H9 (cell line): ENCODE data around the gene RAB9A. TPM values are rescaled to one million over a fixed set of nuclear protein-coding genes. Genes with fewer than 3 reads are reported as not detected.

Experiments used
- DNase-seq: peaks from one replicate; pipeline ENCODE4 v3.0.0-alpha.2; 2017
- H2AFZ ChIP-seq: one replicate; pipeline ENCODE4 v1.6.1; 2013; ENCODE audit warnings: mild to moderate bottlenecking, low read length, control low read depth, moderate library complexity
- H2AK5ac ChIP-seq: 2 replicates; pipeline ENCODE4 v1.6.1; 2013; ENCODE audit warnings: low read length, control low read depth, mixed read lengths; ENCODE audit not compliant: insufficient read length
- H2BK120ac ChIP-seq: one replicate; pipeline ENCODE4 v1.6.1; 2013; ENCODE audit warnings: low read depth, mild to moderate bottlenecking, low read length, control low read depth, inconsistent platforms; ENCODE audit not compliant: poor library complexity, severe bottlenecking
- H2BK12ac ChIP-seq: 2 replicates; pipeline ENCODE4 v1.6.1; 2013; ENCODE audit warnings: low read length, control low read depth, mixed read lengths, low read depth; ENCODE audit not compliant: insufficient read length
- H2BK15ac ChIP-seq: 2 replicates; pipeline ENCODE4 v1.6.1; 2013; ENCODE audit warnings: low read depth, low read length, control low read depth
- H2BK20ac ChIP-seq: one replicate; pipeline ENCODE4 v1.6.1; 2013; ENCODE audit warnings: low read depth, mild to moderate bottlenecking, low read length, control low read depth, inconsistent platforms; ENCODE audit not compliant: poor library complexity, severe bottlenecking
- H2BK5ac ChIP-seq: 2 replicates; pipeline ENCODE4 v1.6.1; 2013; ENCODE audit warnings: low read length, control low read depth, mixed read lengths; ENCODE audit not compliant: insufficient read length
- H3K14ac ChIP-seq: 2 replicates; pipeline ENCODE4 v1.6.1; 2013; ENCODE audit warnings: low read length, control low read depth; ENCODE audit not compliant: insufficient read depth
- H3K18ac ChIP-seq: 2 replicates; pipeline ENCODE4 v1.6.1; 2013; ENCODE audit warnings: low read depth, mild to moderate bottlenecking, mixed read lengths, low read length, control low read depth; ENCODE audit not compliant: insufficient read length
- H3K23ac ChIP-seq: 2 replicates; pipeline ENCODE4 v1.6.1; 2013; ENCODE audit warnings: low read length, control low read depth, mixed read lengths, low read depth; ENCODE audit not compliant: insufficient read length
- H3K23me2 ChIP-seq: 2 replicates; pipeline ENCODE4 v1.6.1; 2013; ENCODE audit warnings: low read depth, mild to moderate bottlenecking, mixed read lengths, low read length, control low read depth; ENCODE audit not compliant: insufficient read length, poor library complexity, severe bottlenecking
- H3K27ac ChIP-seq: 2 replicates; pipeline ENCODE4 v1.5.1; 2013; ENCODE audit warnings: low read length, control low read depth, mixed read lengths, low read depth; ENCODE audit not compliant: insufficient read length
- H3K27me3 ChIP-seq: 2 replicates; pipeline ENCODE4 v1.6.1; 2013; ENCODE audit warnings: low read length, control low read depth, inconsistent platforms; ENCODE audit not compliant: insufficient read depth
- H3K4ac ChIP-seq: 2 replicates; pipeline ENCODE4 v1.6.1; 2013; ENCODE audit warnings: low read depth, mild to moderate bottlenecking, control low read depth, inconsistent platforms, low read length, moderate library complexity
- H3K4me1 ChIP-seq: 2 replicates; pipeline ENCODE4 v1.6.1; 2013; ENCODE audit warnings: low read length, control low read depth, inconsistent platforms; ENCODE audit not compliant: insufficient read depth
- H3K4me2 ChIP-seq: 2 replicates; pipeline ENCODE4 v1.6.1; 2013; ENCODE audit warnings: low read length, control low read depth, mixed read lengths; ENCODE audit not compliant: insufficient read length, insufficient read depth
- H3K56ac ChIP-seq: 2 replicates; pipeline ENCODE4 v1.6.1; 2013; ENCODE audit warnings: low read depth, mild to moderate bottlenecking, mixed read lengths, low read length, control low read depth; ENCODE audit not compliant: insufficient read length
- H3K79me1 ChIP-seq: 2 replicates; pipeline ENCODE4 v1.6.1; 2013; ENCODE audit warnings: low read depth, mild to moderate bottlenecking, moderate library complexity, low read length, control low read depth, inconsistent platforms; ENCODE audit not compliant: insufficient read depth, poor library complexity, severe bottlenecking
- H3K79me2 ChIP-seq: 2 replicates; pipeline ENCODE4 v1.6.1; 2013; ENCODE audit warnings: low read length, control low read depth, inconsistent platforms; ENCODE audit not compliant: insufficient read depth
- H3K9ac ChIP-seq: 2 replicates; pipeline ENCODE4 v1.6.1; 2013; ENCODE audit warnings: low read length, control low read depth, mixed read lengths; ENCODE audit not compliant: insufficient read length; ENCODE audit errors: extremely low read depth
- H3K9me3 ChIP-seq: one replicate; pipeline ENCODE4 v1.6.1; 2013; ENCODE audit warnings: low read depth, low read length, inconsistent platforms; ENCODE audit not compliant: control insufficient read depth
- H3T11ph ChIP-seq: one replicate; pipeline ENCODE4 v1.6.1; 2013; ENCODE audit warnings: mild to moderate bottlenecking, low read length, control low read depth, inconsistent platforms
- H4K20me1 ChIP-seq: one replicate; pipeline ENCODE4 v1.6.1; 2013; ENCODE audit not compliant: control insufficient read depth, insufficient read length, insufficient read depth
- H4K5ac ChIP-seq: 2 replicates; pipeline ENCODE4 v1.6.1; 2013; ENCODE audit warnings: low read depth, mild to moderate bottlenecking, mixed read lengths, low read length, control low read depth; ENCODE audit not compliant: insufficient read length
- H4K8ac ChIP-seq: replicated peaks from 2 replicates; pipeline ENCODE4 v1.6.1; 2013; ENCODE audit warnings: low read length, control low read depth, mixed read lengths, low read depth; ENCODE audit not compliant: insufficient read length
- H4K91ac ChIP-seq: 2 replicates; pipeline ENCODE4 v1.6.1; 2013; ENCODE audit warnings: low read depth, mild to moderate bottlenecking, moderate library complexity, mixed read lengths, low read length, control low read depth; ENCODE audit not compliant: insufficient read length
- H3K27ac Mint-ChIP-seq, 3 experiments: 2 replicates in 2 of 3; 3 replicates in 1 of 3; pipeline ENCODE4 v1.8.0; 2020 to 2021; ENCODE audit warnings: mixed read lengths in 3 of 3, mild to moderate bottlenecking in 1 of 3, moderate library complexity in 1 of 3
- H3K27me3 Mint-ChIP-seq: 2 replicates; pipeline ENCODE4 v1.8.0; 2021; ENCODE audit warnings: low read depth, mild to moderate bottlenecking, moderate library complexity, mixed read lengths
- H3K36me3 Mint-ChIP-seq, 3 experiments: 2 replicates in 2 of 3; 3 replicates in 1 of 3; pipeline ENCODE4 v1.8.0; 2020 to 2021; ENCODE audit warnings: low read depth in 3 of 3, mixed read lengths in 3 of 3; ENCODE audit not compliant: insufficient read depth in 1 of 3
- H3K4me1 Mint-ChIP-seq, 2 experiments: 2 replicates each; pipeline ENCODE4 v1.8.0; 2020; ENCODE audit warnings: mixed read lengths in 2 of 2
- H3K4me3 Mint-ChIP-seq, 2 experiments: 2 replicates in 1 of 2; 3 replicates in 1 of 2; pipeline ENCODE4 v1.8.0; 2020 to 2021; ENCODE audit warnings: mild to moderate bottlenecking in 2 of 2, mixed read lengths in 2 of 2, moderate library complexity in 1 of 2
- H3K9me3 Mint-ChIP-seq, 2 experiments: 2 replicates in 1 of 2; 3 replicates in 1 of 2; pipeline ENCODE4 v1.8.0; 2020; ENCODE audit warnings: mild to moderate bottlenecking in 2 of 2, mixed read lengths in 2 of 2, moderate library complexity in 1 of 2
- WGBS: extraction: QIAGEN DNeasy Blood & Tissue Kit; methylation state at CpG from one replicate; pipeline ENCODE4 v1.1.7; 2013; ENCODE audit warnings: missing lambda C conversion rate, low lambda C conversion rate, mixed read lengths; ENCODE audit not compliant: insufficient read length; ENCODE audit errors: extremely low coverage; 5-methylcytosine and 5-hydroxymethylcytosine counted together
- total RNA-seq: library from RNA; stranded (reverse); gene quantifications from 2 replicates; pipeline ENCODE4 v1.2.1, GENCODE V29; 2021
- TF ChIP-seq, protein P1 (sequence below): fragments of 200-600 bp; sonication (generic); conservative IDR thresholded peaks from 3 replicates; pipeline ENCODE4 v1.8.0; 2021; ENCODE audit warnings: antibody characterized with exemption, mild to moderate bottlenecking

RAB9A gene
- total RNA-seq, 1 experiment from 2014 or later, result 21.3 TPM

DNA sequence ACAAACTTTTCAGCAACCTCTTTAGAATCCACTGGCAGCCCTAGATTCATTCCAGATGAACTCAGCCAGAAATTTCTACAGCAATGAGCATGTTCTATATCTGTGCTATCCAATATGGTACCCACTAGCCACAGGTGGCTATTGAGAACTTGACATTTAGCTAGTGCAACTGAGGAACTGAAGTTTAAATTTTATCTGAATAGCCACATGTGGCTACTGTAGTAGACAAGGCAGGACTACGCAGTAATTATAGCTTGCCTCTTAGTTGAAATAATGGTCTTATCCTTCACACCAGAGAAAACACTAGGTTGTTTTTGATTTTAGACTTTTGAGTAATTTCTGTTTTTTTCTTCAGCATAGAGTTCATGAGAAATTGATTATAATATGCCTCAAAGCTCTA, 38.6 kb upstream of the RAB9A start:
- Histone ChIP-seq H3K56ac (no peak overlapping the region), H3K4ac (no peak overlapping the region), H3K79me2 (no peaks in the 10 kb centered on the region), H4K5ac (no peak overlapping the region), H2BK5ac (no peak overlapping the region), H3K18ac (no peak overlapping the region), H2AFZ (no peak overlapping the region), H2BK12ac (no peak overlapping the region), H3K9ac (no peak overlapping the region), H2AK5ac (no peak overlapping the region), H4K8ac (no peak overlapping the region), H4K91ac (no peak overlapping the region), H3K4me1 (no peaks in the 10 kb centered on the region; the same call in 1 of the 2 replicates), H2BK120ac (no peak overlapping the region), H3K14ac (no peak overlapping the region), H4K20me1 (no peaks in the 10 kb centered on the region), H3K23me2 (no peaks in the 10 kb centered on the region), H3K4me2 (no peak overlapping the region), H3K27ac (no peak overlapping the region), H3K23ac (no peak overlapping the region), H2BK15ac (no peak overlapping the region), H3K79me1 (no peaks in the 10 kb centered on the region), H3T11ph (no peak overlapping the region), H3K9me3 (no peaks in the 10 kb centered on the region), H3K27me3 (no peaks in the 10 kb centered on the region), H2BK20ac (no peak overlapping the region)
- Mint-ChIP-seq H3K4me3 (no peak overlapping the region), H3K4me1 (peaks cover 9 to 10% of the 10 kb centered on the region in 2 experiments; a peak in 3 of 4 replicates), H3K27ac (no peak overlapping the region), H3K27me3 (no peaks in the 10 kb centered on the region; the same call in 1 of the 2 replicates), H3K36me3 (peaks cover 0 to 4% (median 4%) of the 10 kb centered on the region in 3 experiments; a peak in 3 of 7 replicates), H3K9me3 (peaks cover 36 to 52% of the 10 kb centered on the region in 2 experiments)
- TF ChIP-seq, protein P1, sequence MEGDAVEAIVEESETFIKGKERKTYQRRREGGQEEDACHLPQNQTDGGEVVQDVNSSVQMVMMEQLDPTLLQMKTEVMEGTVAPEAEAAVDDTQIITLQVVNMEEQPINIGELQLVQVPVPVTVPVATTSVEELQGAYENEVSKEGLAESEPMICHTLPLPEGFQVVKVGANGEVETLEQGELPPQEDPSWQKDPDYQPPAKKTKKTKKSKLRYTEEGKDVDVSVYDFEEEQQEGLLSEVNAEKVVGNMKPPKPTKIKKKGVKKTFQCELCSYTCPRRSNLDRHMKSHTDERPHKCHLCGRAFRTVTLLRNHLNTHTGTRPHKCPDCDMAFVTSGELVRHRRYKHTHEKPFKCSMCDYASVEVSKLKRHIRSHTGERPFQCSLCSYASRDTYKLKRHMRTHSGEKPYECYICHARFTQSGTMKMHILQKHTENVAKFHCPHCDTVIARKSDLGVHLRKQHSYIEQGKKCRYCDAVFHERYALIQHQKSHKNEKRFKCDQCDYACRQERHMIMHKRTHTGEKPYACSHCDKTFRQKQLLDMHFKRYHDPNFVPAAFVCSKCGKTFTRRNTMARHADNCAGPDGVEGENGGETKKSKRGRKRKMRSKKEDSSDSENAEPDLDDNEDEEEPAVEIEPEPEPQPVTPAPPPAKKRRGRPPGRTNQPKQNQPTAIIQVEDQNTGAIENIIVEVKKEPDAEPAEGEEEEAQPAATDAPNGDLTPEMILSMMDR, result no peak
- no CpG with 5 or more reads among the region's 1 CpG for WGBS
- DNase-seq, result no peak
